ENCODE measurements around the gene STK32C.

- no peak for TF ChIP-seq POLR2A (IDR thresholded peaks at IDR 0.05)
- TF ChIP-seq, protein P1, sequence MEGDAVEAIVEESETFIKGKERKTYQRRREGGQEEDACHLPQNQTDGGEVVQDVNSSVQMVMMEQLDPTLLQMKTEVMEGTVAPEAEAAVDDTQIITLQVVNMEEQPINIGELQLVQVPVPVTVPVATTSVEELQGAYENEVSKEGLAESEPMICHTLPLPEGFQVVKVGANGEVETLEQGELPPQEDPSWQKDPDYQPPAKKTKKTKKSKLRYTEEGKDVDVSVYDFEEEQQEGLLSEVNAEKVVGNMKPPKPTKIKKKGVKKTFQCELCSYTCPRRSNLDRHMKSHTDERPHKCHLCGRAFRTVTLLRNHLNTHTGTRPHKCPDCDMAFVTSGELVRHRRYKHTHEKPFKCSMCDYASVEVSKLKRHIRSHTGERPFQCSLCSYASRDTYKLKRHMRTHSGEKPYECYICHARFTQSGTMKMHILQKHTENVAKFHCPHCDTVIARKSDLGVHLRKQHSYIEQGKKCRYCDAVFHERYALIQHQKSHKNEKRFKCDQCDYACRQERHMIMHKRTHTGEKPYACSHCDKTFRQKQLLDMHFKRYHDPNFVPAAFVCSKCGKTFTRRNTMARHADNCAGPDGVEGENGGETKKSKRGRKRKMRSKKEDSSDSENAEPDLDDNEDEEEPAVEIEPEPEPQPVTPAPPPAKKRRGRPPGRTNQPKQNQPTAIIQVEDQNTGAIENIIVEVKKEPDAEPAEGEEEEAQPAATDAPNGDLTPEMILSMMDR (IDR thresholded peaks at IDR 0.05), result no peak
Observed at GRCh38 chr10:132306343-132306685, 1.4 kb downstream of the STK32C start.

Data from testis (tissue), 2 donors.